Measurements from ENCODE around the gene PLA2G5.
"Not testable (repeated sequence)": the region's sequence is repeated elsewhere in the genome, so short reads cannot be mapped to it uniquely, and the experiment has no call there.

PLA2G5 gene, protein sequence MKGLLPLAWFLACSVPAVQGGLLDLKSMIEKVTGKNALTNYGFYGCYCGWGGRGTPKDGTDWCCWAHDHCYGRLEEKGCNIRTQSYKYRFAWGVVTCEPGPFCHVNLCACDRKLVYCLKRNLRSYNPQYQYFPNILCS

DNA sequence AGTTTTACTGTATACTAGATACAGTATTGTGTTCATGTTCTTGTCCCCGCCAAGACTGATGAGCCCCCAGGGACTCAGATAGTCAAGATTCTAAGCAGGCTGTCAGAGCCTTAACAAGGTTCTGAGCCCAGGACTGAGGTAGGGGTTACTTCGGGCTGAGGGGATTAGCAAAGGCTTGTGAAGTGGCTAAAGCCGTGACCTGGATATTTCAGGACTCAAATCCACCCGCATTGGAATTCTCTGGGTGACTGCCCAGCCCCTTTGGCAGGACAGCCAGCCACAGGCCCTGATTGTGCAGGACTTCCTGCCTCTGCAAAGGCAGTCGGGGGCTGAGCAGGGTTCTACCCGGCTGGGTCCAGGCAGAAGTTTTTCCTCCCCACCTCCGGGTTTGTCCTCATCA, at the start of gene PLA2G5:
Gene PLA2G5 (plus strand): TSS at position 321 of the 400 bp plus-strand sequence. CDS start 14,637 bp downstream, outside the sequence.
- no peak for DNase-seq

DNA sequence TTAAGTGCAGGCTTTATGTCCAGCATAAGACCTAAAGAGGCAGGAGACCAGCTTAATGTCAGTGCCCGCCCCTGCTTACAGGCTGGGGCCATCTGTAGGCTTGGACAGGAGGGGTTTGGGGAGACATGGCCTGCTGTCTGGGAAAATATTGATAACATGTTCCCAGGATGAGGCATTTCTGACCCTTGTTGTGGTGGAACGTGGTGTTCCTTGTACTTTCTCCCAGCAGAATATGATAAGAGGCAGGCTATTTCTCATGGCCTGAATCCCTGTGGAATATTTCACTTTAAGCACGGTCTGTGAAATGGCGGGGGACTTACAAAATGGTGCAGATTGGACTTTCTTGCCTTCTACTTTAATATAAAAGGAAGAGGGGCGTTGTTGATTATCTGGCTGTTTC, 41.9 kb upstream of the PLA2G5 start:
- DNase-seq, result no peak

DNA sequence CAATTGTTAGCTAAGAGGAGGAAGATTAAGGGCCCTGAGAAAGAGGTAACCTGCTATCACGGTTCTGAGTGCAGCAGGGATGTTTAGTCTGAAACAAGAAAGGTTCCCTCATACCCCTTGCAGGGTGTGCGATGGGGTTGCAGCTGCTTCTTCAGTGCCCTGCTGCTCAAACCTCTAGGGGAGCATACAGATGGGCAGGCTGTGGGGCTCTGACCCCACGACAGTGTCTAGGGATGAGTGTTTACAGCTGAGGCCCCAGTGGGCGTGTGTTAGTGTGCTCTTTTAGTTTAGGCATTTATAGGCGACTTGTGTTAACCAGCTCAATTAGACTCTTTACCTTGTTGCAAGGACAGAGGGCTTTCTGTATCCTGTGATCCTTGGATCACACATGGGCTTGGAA, 41.3 kb upstream of the PLA2G5 start:
- DNase-seq, result no peak

DNA sequence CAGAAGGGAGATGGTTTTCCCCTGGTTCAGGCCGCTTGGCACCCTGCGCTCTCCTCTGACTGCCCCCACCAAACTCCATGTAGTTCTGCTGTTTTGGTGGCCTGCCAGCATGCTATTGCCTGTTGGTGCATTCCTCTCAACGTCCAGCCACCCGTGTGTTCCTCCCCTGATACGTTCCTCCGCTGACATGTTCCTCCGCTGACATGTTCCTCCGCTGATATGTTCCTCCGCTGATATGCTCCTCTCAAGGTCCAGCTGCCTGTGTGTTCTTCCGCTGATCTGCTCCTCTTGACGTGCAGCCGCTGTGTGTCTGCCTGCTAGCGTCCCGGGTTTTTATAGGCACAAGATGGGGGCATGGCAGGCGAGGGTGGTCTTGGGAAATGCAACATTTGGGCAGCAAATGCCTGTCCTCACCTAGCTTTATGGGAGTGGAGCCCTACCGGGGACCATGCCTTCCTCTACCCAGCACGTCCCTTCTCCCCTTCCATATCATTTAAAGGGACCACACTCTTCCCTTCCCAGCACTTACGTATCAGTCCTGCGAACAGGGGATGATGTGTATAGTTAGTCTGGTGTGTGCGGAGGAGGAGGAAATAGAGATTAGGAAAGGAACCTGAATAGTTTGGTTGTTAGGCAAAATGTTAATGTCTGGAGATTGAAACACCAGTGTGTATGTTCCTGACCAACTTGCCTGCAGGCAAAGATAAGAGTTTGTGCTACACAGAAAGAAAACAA, 40.6 kb upstream of the PLA2G5 start:
- DNase-seq, result no peak

DNA sequence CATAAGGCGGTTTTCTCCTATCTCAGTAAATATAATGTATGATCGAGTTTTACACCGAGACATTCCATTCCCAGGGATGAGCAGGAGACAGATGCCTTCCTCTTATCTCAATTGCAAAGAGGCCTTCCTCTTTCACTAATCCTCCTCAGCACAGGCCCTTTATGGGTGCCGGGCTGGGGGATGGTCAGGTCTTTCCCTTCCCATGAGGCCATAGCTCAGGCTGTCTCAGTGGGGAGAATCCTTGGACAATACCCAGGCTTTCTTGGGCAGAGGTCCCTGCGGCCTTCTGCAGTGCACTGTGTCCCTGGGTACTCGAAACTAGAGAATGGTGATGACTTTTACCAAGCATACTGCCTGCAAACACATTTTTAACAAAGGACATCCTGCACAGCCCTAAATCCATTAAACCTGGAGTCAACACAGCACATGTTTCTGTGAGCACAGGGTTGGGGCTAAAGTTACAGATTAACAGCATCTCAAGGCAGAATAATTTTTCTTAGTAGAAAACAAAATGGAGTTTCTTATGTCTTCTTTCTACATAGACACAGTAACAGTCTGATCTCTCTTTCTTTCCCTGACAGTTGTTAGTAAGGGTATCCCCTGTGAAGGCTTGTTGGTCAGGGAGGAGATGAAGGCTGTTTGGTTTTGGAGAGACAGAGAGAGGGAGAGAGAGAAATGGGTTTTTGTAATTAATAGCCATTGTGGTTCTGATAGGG, 39.4 kb upstream of the PLA2G5 start:
- not testable (repeated sequence) for DNase-seq

DNA sequence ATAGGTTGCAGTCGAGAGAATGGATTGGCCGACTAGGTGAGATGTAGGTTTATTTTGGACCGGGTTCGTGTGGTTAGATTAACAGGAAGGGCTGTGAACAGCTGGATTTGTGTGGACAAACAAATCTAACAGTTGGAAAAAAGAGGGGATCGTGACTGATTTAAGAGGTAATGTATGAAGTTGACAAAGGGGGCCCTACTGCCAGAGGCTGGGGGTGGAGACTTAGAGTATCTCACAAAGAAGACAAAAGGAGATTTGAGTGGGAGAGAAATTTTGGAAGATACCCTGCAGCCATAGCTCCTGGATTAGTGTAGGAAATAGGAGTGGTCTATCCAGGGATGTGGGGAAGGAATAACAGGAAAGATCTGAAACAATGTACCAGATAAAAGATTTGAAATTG, 38.8 kb upstream of the PLA2G5 start:
- DNase-seq, result no peak

DNA sequence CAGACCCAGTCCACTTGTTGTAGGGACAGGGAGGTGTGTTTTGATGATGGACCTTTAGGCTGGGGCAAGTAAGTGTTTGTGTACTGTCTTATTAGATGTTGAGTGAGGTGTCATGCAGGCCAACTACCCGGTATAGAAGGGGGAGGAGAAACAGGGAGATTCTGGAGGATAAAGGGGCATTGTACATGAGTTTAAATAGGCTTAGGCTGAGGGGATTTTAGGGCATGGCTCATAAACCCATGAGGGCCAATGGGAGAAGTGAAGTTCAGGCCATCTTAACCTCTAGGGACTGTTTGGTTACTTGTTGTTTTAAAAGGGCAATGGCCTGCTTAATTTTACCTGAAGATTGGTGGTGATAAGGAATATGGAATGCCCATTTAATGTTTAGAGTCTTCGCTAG, 38.2 kb upstream of the PLA2G5 start:
- DNase-seq, result no peak

DNA sequence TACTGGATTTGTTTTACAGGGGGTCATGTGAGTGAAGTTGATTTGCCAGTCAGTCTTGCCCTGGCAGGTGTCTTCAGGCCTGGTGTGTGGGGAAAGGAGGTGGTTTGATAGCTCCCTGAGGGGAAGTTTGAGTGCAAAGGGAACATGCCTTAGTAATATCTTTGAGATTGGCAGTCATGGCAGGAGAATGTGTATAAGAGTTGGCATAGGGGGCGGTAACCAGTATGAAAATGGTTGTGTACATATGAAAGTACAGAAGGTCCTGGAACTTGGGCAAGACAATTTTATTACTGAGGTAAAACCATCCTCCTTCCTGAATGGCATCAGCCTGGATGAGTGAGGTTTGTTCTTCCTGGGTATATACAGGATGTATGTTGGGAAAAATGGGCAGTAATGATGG, 37.6 kb upstream of the PLA2G5 start:
- DNase-seq, result no peak

DNA sequence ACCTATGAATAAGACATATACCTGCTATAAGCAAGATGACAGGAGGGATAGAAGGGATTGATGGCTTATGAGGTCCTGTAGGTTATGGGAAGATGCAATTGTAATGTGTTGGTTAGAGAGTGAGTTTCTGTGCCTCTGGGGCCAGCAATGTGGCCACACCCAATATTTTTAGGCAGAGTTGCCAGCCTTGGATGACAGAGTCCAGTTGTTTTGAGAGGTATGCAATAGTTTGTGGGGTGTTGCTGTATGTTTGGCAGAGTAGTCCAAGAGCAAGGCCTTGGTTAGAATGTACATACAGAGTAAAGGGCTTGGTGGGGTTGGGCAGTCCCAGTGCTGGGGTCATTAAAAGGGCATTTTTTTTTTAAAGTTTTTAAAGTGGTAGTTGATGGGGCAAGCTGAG, 36.6 kb upstream of the PLA2G5 start:
- no peak for DNase-seq

DNA sequence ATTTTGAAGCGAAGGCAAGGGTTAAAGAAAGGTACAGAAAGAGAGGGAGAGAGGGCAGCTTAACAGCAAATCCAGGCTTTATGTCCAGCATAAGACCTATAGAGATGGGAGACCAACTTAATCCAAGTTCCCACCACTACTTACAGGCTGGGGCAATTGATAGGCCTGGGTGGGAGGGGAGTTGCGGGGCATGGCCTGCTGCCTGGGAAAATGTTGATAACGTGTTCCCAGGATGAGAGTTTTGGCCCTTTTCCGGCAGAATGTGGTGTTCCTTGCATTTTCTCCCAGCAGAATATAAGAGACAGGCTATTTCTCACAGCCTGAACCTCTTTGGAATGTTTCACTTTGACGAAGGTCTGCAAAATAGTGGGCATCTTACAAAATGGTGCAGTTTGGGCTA, 34.9 kb upstream of the PLA2G5 start:
- DNase-seq, result no peak

DNA sequence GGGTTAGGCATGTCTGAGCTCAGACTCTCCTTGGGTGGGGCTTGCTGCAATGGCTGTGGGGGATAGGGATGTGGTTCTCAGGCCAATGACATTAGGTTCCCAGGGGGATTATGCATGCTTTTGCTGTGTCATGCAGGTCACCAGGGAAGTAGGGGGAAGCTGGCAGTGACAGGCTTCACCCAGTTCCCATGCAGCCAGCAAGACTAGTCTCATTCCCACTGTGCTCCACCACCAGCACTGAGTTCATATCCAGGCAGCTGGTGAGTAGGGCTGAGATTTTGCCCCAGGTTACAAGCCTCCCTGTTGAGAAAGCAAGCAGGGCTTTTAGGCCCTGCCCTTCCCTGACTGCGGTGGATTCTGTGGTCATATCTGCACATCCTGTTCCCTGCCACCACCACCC, 32.1 kb upstream of the PLA2G5 start:
- DNase-seq, result no peak

DNA sequence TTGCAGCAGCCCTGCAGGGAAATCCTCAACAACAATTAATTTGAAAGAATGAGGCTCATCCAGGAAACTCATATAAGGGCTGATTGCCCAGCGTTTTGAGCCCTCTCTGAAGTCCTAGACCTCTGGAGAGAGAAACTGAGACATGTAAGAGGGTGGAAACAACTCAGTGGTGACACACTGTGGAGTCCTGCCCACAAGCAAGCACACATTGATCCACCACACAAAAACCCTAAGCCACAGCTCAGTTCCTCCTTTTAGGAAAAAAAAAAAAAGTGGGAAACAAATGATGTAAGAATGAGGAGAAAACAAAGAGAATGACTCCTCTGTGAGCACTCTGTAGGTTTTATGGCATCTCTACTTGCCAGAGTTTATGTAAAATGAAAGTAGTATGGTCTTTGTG, 22.9 kb upstream of the PLA2G5 start:
- DNase-seq, result no peak

DNA sequence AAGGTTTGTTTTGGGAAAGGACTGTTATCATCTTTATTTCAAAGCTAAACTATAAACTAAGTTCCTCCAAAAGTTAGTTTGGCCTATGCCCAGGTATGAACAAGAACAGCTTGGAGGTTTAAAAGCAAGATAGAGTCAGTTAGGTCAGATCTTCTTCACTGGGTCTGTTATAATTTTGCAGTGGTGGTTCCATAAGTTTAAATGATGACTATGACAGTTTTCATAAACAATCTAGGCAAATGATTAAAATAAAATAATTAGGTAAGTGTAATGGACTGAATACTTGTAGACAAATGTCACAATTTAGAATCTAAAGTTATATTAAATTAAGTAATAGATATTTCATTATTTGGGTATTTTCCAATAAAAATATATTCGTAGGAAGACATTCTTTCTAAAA, 21.4 kb upstream of the PLA2G5 start:
- DNase-seq, result no peak

DNA sequence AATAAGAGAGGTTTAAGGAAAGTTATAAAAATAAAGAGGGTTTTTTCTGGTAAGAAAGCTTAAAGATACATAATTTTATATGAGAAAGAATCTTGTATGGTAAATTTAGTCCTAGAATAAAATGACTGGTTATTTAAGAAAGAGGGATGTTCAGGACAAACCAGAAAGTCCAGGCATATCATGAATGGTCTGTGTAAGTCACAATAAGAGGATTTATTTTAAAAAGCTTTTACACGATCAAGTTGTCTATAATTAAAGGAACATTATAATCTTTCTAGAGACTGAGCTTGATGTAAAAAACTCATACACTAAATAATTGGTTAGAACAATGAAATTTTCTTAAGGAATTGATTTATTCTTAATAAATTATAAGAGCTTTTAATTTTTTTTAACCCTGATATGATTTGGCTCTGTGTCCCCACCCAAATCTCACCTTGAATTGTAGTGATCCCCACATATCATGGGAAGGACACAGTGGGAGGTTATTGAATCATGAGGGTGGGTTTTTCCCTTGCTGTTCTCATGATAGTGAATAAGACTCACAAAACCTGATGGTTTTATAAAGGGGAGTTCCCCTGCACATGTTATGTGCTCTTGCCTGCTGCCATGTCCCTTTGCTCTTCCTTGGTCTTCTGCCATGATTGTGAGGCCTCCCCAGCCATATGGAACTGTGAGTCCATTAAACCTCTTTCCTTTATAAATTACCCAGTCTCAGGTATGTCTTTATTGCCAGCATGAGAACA, 20.8 kb upstream of the PLA2G5 start:
- DNase-seq, result not testable (repeated sequence)

DNA sequence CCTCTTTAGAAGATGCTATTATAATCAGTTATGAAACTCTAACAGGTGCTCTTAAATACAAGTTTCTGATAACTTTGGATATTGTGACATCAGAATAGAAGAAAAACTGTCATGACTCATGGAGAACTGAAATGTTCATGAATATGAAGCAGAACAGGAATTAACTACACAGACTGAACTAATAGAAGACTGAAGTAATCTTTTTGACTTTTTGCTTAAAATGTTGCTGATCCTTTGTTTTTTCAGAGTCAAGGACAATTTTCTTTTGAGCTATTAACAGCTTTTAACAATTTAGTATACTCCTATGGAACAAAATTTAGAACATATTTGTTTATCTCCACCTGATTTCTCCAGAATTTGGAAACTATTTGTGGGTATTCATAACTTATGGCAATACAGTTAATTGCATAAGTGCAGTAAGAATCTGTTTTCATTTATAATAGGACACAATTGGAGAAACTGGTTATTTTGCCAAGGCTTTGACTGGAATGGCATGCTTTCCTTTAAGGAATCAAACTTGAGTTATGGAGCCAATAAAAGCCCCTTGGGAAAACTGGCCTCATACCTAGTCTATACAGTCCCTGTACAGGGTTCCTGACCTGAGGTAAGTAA, 18.7 kb upstream of the PLA2G5 start:
- no peak for DNase-seq

DNA sequence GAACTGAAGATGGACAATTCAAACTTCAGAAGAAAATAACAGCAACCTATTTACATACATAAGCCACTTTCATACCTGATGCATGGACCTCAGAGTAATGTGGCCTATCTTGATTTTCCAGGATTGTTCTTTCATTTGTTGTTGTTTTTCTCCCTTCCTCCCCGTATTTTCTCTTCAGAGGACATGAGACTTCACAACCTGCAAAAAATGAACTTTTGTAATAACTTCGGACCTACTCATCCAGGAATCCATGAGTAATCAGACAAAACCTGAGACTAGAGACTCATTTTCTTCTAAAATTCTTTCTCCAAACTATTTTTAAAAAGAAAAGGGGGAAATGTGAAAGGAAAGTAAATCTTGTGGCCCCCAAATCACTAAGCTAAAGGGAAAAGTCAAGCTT, 17.6 kb upstream of the PLA2G5 start:
- DNase-seq, result no peak

DNA sequence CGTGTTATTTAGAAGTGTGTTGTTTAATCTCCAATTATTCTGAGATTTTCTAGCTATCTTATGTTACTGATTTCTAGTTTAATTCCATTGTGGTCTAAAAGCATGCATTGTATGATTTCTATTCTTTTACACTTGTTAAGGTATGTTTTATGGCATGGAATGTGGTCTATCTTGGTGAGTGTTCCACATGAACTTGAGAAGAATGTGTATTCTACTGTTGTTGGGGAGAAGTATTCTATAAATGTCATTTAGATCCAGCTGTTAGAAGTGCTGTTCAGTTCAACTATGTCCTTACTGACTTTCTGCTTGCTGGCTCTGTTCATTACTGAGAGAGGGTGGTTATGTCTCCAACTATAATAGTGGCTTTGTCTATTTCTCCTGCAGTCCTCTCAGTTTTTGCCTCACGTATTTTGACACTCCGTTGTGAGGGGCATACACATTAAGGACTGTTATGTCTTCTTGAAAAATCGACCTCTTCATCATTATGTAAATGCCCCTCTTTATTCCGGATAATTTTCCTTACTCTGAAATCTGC, 12.0 kb upstream of the PLA2G5 start:
- DNase-seq, result no peak

DNA sequence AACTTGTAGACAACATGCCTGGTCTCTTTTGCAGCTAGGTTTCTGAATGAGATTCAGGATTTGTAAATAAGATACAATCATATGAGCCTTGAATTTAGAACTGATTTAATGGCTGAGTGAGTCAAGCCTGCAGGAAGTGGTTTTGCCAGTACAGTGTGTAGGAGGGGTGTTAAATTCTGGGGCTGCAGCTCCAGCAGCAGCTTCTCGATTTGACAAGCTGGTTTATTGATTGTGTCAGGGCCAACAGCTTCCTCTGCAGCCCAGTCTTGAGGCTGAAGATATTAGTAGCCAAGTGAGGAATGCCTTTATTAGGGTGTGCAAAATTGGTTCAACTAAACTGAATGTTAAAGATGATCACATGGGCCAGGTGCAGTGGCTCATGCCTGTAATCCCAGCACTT, 11.5 kb upstream of the PLA2G5 start:
- peak in 1 of 2 experiments; percentile 4 for DNase-seq

DNA sequence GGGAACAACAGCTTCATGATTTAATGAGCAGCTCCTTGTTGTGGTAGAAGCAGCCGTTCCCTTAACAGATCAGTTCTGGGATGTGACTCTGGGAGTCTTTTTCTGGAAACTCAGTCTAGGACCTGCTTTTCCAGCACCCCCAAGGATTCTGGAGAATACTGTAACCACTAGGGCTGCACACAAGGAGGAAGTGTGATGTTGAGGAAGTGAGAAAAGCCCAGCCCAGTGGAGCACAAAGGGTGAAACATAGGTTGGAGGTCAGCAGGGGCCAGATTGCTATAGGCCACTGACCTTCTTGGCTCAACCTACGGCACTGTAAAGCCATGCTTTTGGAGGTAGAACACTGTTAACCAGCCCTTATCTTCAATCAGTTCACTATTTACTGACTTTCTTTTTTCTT, 10.1 kb upstream of the PLA2G5 start:
- DNase-seq, result no peak

DNA sequence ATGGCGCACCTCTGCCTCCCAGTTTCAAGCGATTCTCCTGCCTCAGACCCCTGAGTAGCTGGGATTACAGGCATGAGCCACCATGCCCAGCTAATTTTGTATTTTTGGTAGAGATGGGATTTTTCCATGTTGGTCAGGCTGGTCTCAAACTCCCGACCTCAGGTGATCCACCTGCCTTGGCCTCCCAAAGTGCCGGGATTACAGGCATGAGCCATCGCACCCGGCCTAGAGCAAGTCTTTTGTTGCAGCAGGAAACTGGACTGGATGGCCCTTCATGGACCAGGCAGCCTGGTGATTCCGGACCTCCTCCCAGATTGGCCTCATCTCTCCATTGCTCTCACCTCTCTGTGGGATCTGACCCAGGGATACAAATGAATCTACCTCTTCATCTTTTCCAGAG, 9.2 kb upstream of the PLA2G5 start:
- not testable (repeated sequence) for DNase-seq

DNA sequence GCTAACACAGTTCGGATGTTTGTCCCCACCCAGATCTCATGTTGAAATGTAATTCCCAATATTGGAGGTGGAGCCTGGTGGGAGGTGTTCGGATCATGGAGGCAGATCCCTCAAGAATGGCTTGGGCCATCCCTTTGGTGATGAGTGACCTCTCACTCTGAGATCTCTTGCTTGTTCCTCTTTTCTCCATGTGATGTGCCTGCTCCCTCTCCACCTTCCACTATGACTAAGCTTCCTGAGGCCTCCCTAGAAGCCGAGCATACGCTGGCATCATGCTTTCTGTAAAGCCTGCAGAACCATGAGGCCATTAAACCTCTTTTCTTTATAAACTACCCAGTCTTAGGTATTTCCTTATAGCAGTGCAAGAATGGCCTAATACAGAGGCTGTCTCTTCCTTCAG, 8.1 kb upstream of the PLA2G5 start:
- DNase-seq, result no peak

DNA sequence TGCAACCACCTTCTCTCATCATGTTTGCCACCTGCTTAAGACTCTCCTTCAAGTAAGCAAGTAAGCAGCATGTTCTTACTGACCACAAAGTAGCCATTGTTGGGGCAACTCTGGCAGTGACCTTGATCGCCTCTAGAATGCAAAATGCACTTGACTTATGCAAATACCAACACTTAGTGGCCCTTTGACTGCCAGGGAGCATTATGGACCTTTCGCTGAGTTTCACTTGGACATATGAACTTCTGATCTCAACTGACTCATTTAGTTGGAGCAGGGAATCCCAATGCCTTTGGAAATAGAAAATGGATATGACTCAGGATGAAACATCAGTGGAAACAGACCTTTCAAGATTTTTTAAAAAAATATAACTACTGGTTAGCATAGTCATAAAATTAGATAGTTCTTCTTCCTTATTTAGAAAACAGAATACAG, 6.1 kb upstream of the PLA2G5 start:
- DNase-seq, result no peak

DNA sequence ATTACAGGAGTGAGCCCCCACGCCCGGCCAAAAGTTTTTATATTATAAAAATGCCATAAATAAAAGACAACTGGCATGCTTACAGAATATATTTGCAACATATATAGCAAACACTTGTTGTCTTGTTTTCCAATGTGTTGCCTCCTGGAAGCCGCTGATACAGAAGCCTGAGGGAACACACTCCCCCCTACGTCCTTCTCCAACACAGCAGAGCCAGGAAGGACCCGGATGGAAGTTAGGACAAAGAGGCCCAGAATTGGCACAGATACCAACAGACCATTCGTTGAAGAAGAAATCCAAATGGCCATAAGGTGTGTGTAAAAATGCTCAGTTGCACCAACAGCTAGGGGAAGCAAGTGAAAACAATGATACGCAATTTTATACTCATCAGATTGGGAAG, 1.3 kb upstream of the PLA2G5 start:
- no peak for DNase-seq
